B cell (primary cell): Measurements from ENCODE around the gene GTF3A. TPM values are rescaled to one million over a fixed set of nuclear protein-coding genes. Genes with fewer than 3 reads are reported as not detected.

ENCODE experiments used
- ATAC-seq: fragments of 200-7000 bp; cut with Tn5 transposase; one replicate; pipeline ENCODE4 v1.10.0; 2021; ENCODE audit warnings: low read depth, mild to moderate bottlenecking, moderate number of reproducible peaks, moderate library complexity
- CTCF ChIA-PET: fragments of 350-600 bp; sonication (Branson Sonifier 250); formaldehyde crosslinking; loops from one replicate; lab custom pipeline; 2021; ENCODE audit warnings: antibody characterized with exemption, inconsistent platforms; lab: Charles Lee
- POLR2A ChIA-PET: fragments of 350-600 bp; sonication (Branson Sonifier 250); formaldehyde crosslinking; loops from one replicate; lab custom pipeline; 2021; ENCODE audit warnings: antibody characterized with exemption; lab: Charles Lee
- DNase-seq: peaks from one replicate; pipeline ENCODE4 v3.0.0; 2013
- H2AFZ ChIP-seq: 2 replicates; pipeline ENCODE4 v1.6.1; 2012; ENCODE audit warnings: mild to moderate bottlenecking, low read depth, low read length; ENCODE audit not compliant: insufficient read depth, poor library complexity, severe bottlenecking
- H3K27ac ChIP-seq, 2 donors: 1 replicate in 1 of 2; 2 replicates in 1 of 2; pipeline ENCODE4 v1.5.1; 2012 to 2013; ENCODE audit warnings: low read length in 2 of 2, mild to moderate bottlenecking in 2 of 2, moderate library complexity in 1 of 2
- H3K27me3 ChIP-seq, 4 experiments: fragments of 200-600 bp in 1 of 4; sonication (generic) in 1 of 4; replicated peaks in 1 of 4; 1 replicate in 2 of 4; 2 replicates in 2 of 4; pipeline versions ENCODE4 v1.6.1 to v1.7.0; 2013 to 2016; ENCODE audit warnings: low read length in 3 of 4, mild to moderate bottlenecking in 2 of 4, mixed read lengths in 1 of 4, moderate library complexity in 1 of 4; ENCODE audit not compliant: insufficient read depth in 4 of 4, control insufficient read depth in 3 of 4; ENCODE audit errors: control extremely low read depth in 1 of 4
- H3K36me3 ChIP-seq, 2 experiments: replicated peaks in 1 of 2; 1 replicate in 1 of 2; 2 replicates in 1 of 2; pipeline versions ENCODE4 v1.6.1 to v1.7.1; 2013; ENCODE audit warnings: low read length in 1 of 2; ENCODE audit not compliant: insufficient read depth in 2 of 2, control insufficient read depth in 1 of 2; ENCODE audit errors: control extremely low read depth in 1 of 2, extremely low read depth in 1 of 2
- H3K4me1 ChIP-seq, 2 donors: fragments of 200-600 bp in 1 of 2; sonication (generic) in 1 of 2; 1 replicate in 1 of 2; 2 replicates in 1 of 2; pipeline versions ENCODE4 v1.5.1 to v1.6.1; 2013 to 2017; ENCODE audit warnings: low read length in 2 of 2; ENCODE audit not compliant: control insufficient read depth in 2 of 2, insufficient read depth in 2 of 2
- H3K4me2 ChIP-seq: replicated peaks from 2 replicates; pipeline ENCODE3; 2012; ENCODE audit warnings: mild to moderate bottlenecking, low read depth, low read length; ENCODE audit not compliant: poor library complexity, severe bottlenecking
- H3K4me3 ChIP-seq, 5 experiments: fragments of 200-600 bp in 1 of 5; sonication (generic) in 1 of 5; 1 replicate in 3 of 5; 2 replicates in 2 of 5; pipeline versions ENCODE4 v1.5.1 to v1.7.0; 2011 to 2016; ENCODE audit warnings: low read length in 4 of 5, mild to moderate bottlenecking in 4 of 5, low read depth in 2 of 5, control low read depth in 1 of 5, moderate library complexity in 1 of 5; ENCODE audit not compliant: insufficient read depth in 1 of 5; ENCODE audit errors: control extremely low read depth in 1 of 5, extremely low read depth in 1 of 5
- H3K79me2 ChIP-seq: fragments of 200-600 bp; sonication (generic); one replicate; pipeline ENCODE4 v1.6.0; 2016; ENCODE audit warnings: low read length; ENCODE audit not compliant: control insufficient read depth, insufficient read depth
- H3K9ac ChIP-seq: fragments of 200-600 bp; sonication (generic); 2 replicates; pipeline ENCODE4 v1.6.1; 2017; ENCODE audit warnings: mild to moderate bottlenecking, low read length, moderate library complexity
- H3K9me3 ChIP-seq, 3 donors: one replicate each; pipeline versions ENCODE4 v1.6.1 to v1.7.1; 2013; ENCODE audit warnings: low read length in 2 of 3; ENCODE audit not compliant: control insufficient read depth in 2 of 3, insufficient read depth in 1 of 3; ENCODE audit errors: control extremely low read depth in 1 of 3
- H4K20me1 ChIP-seq: 2 replicates; pipeline ENCODE4 v1.6.0; 2012; ENCODE audit warnings: mild to moderate bottlenecking, low read length; ENCODE audit not compliant: insufficient read depth, control insufficient read depth, poor library complexity, severe bottlenecking
- H3K27ac Mint-ChIP-seq: one replicate; pipeline ENCODE4 v1.8.0; 2021; ENCODE audit warnings: mixed read lengths
- H3K27me3 Mint-ChIP-seq: one replicate; pipeline ENCODE4 v1.8.0; 2021; ENCODE audit warnings: mixed read lengths
- H3K4me1 Mint-ChIP-seq: one replicate; pipeline ENCODE4 v1.8.0; 2021; ENCODE audit warnings: mixed read lengths
- H3K4me3 Mint-ChIP-seq: one replicate; pipeline ENCODE4 v1.8.0; 2021; ENCODE audit warnings: mixed read lengths
- H3K9me3 Mint-ChIP-seq: one replicate; pipeline ENCODE4 v1.8.0; 2022; ENCODE audit warnings: mixed read lengths; ENCODE audit not compliant: insufficient read depth
- EZH2 ChIP-seq: IDR thresholded peaks from 2 replicates; pipeline ENCODE4 v1.6.1; 2012; ENCODE audit warnings: borderline replicate concordance, low read depth, mild to moderate bottlenecking, moderate library complexity, low read length; ENCODE audit not compliant: insufficient read depth, poor library complexity, severe bottlenecking
- WGBS: methylation state at CpG from one replicate; pipeline ENCODE4 v1.1.5; 2013; ENCODE audit warnings: missing lambda C conversion rate; ENCODE audit not compliant: insufficient coverage; 5-methylcytosine and 5-hydroxymethylcytosine counted together
- intact Hi-C: fragments of 100-400 bp; cut with micrococcal nuclease; formaldehyde crosslinking; loops from one replicate; pipeline ENCODE4 v1.10.0; 2022
- polyA plus RNA-seq: library from polyadenylated mRNA; depleted of rRNA; stranded (reverse); fragments of >200 nt; gene quantifications from 2 replicates; pipeline ENCODE4 v1.2.3, GENCODE V29; 2012
- total RNA-seq, 2 donors: library from RNA; stranded (reverse); fragments of 120-200 nt in 1 of 2; gene quantifications; 1 replicate in 1 of 2; 2 replicates in 1 of 2; pipeline versions ENCODE4 v1.2.3 to v1.2.4, GENCODE V29; 2013 to 2022
- TF ChIP-seq, protein P1 (sequence below): fragments of 200-600 bp; IDR thresholded peaks from one replicate; pipeline ENCODE4 v1.8.0; 2022; ENCODE audit warnings: antibody characterized with exemption, mild to moderate bottlenecking

The GTF3A gene
- total and polyA plus RNA-seq, 2 donors (not counting 1 experiment from before 2014, with no cell fraction given) = 122 to 169 TPM

DNA sequence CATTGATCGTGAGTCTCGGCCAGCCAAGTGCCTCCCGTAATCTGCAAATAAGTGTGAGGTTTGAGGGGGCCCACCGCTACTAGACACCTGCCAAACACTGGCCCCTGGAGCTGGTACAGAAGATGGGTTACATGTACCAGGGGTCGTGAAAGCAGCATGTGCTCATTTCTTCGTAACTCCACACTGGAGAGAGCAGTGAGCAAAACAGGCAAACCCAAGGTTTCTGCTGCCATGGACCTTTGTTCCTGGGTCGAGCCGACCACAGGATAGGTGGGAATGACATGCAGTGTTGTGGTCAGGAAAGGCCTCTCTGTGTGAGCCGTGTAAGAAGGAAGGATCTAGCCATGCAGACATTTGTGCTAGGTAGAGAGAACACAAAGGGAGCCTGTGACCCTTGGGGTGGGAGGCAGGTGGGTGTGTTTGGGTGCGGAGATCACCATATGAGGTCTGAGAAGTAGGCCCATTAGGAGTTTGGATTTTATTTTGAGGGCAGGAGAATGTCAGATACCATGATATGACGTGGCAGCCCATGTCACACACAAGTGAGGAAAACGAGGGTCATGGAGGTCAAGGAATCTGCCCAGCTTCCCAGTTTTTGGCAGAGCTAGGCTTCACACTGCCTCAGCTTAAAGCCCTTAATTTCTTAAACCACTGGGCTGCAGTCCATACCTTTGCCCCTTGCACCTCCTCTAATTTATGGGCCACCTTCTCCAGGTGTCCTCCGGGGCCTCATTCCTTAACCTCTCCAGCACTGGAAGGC lies 919 bp downstream of the GTF3A start:
- Mint-ChIP-seq H3K4me1 (peaks cover 39% of the 10 kb centered on the region), H3K9me3 (no peaks in the 10 kb centered on the region), H3K4me3 (peak overlapping the region; percentile 82), H3K27me3 (no peaks in the 10 kb centered on the region), H3K27ac (peak overlapping the region; percentile 88)
- peak overlapping the region; percentile 72 to 88 (median 82) for H3K4me3 ChIP-seq
- H3K4me1 ChIP-seq = peaks cover 25 to 36% of the 10 kb centered on the region in 2 donors
- TF ChIP-seq, protein P1, sequence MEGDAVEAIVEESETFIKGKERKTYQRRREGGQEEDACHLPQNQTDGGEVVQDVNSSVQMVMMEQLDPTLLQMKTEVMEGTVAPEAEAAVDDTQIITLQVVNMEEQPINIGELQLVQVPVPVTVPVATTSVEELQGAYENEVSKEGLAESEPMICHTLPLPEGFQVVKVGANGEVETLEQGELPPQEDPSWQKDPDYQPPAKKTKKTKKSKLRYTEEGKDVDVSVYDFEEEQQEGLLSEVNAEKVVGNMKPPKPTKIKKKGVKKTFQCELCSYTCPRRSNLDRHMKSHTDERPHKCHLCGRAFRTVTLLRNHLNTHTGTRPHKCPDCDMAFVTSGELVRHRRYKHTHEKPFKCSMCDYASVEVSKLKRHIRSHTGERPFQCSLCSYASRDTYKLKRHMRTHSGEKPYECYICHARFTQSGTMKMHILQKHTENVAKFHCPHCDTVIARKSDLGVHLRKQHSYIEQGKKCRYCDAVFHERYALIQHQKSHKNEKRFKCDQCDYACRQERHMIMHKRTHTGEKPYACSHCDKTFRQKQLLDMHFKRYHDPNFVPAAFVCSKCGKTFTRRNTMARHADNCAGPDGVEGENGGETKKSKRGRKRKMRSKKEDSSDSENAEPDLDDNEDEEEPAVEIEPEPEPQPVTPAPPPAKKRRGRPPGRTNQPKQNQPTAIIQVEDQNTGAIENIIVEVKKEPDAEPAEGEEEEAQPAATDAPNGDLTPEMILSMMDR = no peak
- TF ChIP-seq EZH2 = no peak
- no peak for ATAC-seq
- 42% methylated on average over 13 of the region's 13 CpGs for WGBS
- ChIA-PET CTCF (interaction anchor here (0.6 to 4.9 kb wide), 24 partner anchors 10 to 401 kb away, joined by 3 to 75 read pairs (median 4); partner anchors contain the start of genes LNX2, MTIF3 and POLR1D), POLR2A (interaction anchor here (1.0 to 4.0 kb wide), 6 partner anchors 18 to 195 kb away, joined by 5 to 106 read pairs (median 8); partner anchors contain the start of genes LNX2, MTIF3 and POLR1D)
- H3K36me3 ChIP-seq = peaks cover 0 to 36% of the 10 kb centered on the region in 2 experiments
- no peaks in the 10 kb centered on the region for H3K9me3 ChIP-seq
- peak overlapping the region; percentile 98 for H3K4me2 ChIP-seq
- intact Hi-C loops = loop anchor here (5.0 to 10.0 kb wide), 2 partner anchors 107 to 1171 kb away; partner anchors contain the start of gene CDK8
- H3K79me2 ChIP-seq = peaks cover 48% of the 10 kb centered on the region
- peak overlapping the region; percentile 95 for H3K9ac ChIP-seq
- peak overlapping the region; percentile 69 to 88 for H3K27ac ChIP-seq
- DNase-seq = peak; percentile 44
- peak overlapping the region; percentile 86 for H2AFZ ChIP-seq
- H3K27me3 ChIP-seq = no peaks in the 10 kb centered on the region
- H4K20me1 ChIP-seq = peaks cover 10% of the 10 kb centered on the region
